CD4-positive, alpha-beta T cell treated with Interferon alpha-2 for 1 hour (primary cell): Measurements from ENCODE around the gene STEAP1B.

Experiments
- DNase-seq, 2 donors: peaks; one replicate each; pipeline ENCODE4 v3.0.0-alpha.2; 2020 to 2022

Gene STEAP1B

DNA sequence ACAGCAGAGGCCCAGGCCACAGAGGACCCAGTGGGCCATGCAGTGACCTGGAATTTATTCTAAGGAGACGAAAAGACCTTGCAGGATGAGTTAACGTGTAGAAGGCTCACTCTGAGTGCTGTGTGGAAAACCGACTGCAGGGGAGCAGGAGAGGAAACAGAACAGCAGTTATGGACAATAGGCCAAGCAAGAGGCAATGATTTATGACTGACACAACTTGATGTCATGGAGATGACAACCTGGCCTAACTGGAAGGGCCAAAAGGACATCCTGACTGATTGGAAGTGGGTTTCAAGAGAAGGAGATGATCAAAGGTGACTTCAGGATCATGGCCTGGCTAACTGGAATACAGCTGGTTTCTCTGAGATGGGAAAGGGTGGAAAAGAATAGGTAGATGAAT is 72.9 kb downstream of the STEAP1B start:
- no peak for DNase-seq

DNA sequence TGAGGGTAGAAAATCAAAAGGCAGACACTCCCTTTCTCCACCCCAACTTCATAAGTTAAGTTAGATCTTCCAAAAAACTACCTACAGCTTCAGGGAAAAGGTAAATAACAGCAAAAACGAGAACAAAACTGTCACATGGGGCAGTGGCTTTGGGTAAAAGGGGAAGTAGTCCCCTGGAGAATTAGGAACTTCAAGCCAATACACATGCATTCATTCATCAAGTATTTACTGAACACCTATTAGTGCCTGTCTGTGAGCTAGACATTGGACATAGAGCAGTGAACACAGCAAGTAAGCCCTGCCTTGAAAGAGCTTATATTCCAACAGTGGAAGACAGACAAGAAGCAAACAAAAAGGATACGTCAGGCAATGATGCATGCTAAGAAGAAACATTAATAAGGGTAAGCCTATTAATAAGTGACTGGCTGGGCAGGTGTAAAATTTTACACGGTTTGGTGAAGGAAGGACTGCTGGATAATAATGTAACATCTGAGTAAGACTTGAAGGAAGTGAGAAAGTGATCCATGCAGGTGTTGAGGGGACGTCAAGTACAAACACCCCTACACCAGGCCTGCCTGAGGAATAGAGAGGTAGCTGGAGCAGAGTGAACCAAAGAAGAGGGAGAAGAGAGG is 73.4 kb downstream of the STEAP1B start:
- DNase-seq, result no peak

DNA sequence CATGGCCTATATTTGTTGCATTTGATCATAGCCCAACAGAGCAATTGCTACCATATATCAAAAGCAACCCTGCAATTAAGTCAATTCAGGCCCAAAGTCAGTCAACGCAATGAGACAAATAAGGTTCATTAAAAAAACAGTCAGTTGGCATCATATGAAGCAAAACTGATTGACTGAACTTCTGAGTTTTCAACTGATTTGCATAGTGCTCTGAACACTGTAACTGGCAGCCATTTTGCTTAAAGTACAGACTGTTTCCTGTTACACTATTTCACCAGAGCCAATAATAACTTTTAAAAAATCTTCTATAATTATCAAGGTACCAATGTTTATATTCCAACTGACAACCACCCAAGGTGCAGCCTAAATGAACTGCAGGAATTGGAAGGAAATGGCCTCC is 74.6 kb downstream of the STEAP1B start:
- no peak for DNase-seq

GRCh38 chr7:22422831-22423615 is 77.0 kb downstream of the STEAP1B start:
- no peak for DNase-seq

- DNase-seq, result no peak
Observed at GRCh38 chr7:22420973-22421635, 78.9 kb downstream of the STEAP1B start.

- no peak for DNase-seq
Observed at GRCh38 chr7:22420008-22420407, 80.0 kb downstream of the STEAP1B start.

DNA sequence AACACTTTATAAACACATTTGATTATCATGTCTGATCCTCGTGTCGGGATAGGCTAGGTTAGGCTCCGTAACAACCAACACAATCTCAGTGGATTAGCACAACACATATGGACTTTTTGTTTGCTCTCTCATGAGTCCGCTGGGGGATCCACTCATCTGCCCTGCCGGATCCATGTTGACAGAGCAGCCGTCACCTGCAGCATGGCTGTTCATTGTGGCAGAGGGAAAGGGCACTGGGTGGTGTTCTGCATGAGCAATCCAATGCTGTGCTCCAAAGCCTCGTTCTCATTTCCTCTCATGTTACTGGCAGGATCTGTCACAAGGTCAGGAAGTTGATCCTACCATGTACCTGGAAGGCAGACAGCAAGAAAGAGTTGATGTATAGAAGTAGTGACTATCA is 80.5 kb downstream of the STEAP1B start:
- DNase-seq, result no peak

DNA sequence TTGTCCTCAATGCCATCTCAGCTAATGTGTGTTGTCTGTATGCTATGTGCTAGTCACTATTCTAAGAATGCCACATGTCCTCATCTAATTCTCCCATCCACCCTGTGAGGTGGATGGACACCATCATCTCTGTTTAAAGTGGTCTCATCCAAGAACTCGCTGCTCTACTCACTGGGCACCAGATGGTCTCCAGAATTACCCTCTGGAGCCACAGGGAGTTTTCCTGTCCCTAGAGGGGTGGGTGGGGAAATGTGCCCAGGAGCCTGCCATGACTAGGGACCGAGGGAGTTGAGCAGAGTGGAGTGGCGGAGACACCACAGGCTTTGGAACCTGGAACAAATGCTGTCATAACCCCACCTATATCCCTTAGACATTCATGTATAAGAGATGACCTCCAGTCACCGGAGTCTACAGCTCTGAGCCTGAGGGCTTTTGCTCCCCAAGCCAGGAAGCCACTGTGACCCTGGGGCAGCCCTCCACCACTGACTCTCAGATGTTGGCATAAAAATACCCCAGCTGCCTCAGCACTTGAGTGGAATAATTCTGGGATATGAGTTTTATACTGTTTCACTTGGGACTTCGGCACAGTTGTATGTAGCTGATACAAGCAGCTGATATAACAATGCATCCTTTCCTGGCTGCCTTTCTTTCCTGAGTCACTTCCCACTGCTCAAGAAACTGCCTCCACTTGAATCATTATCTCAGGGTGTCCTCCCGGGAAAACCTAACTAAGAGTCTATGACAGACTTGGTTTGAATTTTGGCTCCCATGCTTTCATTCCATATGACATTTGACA is 81.5 kb downstream of the STEAP1B start:
- no peak for DNase-seq

- no peak for DNase-seq
Observed at GRCh38 chr7:22417841-22418240, 82.1 kb downstream of the STEAP1B start.

DNA sequence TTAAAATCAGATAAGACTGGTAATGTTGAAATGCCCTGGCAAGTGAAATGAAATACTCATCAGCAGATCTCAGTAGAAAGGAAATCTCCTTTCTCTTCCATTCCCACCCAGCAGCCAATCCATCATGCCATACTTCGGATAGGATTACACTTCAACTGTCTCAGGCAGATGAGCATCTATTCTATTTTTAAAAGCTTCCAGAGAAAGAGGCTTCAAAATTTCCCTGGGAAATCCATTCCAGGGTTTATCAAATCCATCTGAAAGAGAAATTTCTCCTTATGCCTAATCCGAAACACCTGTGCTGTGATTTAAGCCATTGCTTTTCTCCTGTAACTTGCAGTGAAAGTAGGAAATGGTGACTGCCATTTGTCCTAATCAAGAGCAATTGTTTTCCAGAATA is 82.6 kb downstream of the STEAP1B start:
- no peak for DNase-seq

GRCh38 chr7:22414424-22414823 is 85.6 kb downstream of the STEAP1B start:
- no peak for DNase-seq

DNA sequence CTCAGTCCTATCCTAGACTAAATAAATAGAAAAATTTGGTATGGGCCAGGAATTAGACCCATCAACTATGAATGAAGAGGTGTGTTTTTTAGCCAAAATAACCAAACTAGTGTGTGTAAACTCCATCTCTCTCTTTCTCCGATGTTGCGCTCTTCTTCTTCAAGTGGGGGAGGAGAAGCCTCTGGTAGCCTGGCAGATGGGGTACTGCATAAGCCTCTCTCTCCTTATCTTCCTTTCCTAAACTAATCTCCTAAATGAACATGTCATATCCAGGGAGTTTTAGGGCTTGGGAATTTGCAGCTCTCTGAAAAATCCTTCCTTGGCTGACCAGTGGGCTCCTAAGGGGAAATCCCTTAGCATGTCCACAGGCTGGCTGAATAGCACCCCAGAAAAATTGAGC is 86.8 kb downstream of the STEAP1B start:
- no peak for DNase-seq

DNA sequence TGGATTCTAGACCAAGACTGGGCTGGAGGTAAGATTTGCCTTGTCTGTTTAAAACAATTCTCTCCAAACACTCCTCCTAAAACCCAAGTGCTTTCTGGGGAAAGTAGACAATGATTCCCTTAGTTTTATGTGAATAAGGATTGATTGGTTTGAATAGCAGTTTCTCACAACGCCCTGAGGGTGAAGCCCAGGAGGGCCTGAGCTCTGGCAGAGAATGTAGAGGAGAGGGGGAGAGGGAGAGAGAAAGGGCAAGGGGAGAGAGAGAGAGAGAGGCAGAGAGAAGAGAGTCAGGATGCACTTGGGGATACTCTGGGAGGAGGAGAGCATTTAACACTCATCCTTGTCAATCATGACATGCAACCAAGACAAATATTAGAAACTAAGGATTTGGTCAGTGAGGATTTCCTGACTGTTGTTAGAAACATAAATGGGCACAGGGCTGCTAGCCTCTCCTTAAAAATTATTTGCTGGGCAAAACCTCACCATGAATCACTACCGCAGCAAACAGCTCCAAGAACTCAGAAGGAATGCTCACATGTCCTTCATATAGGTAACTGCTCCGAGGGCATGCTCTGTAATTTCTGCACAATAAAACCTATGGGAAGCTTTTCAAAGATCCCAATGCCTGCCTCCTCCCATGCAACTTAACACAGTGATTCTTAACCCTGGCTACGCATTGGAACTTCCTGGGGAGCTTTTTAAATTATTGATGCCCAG is 87.9 kb downstream of the STEAP1B start:
- no peak for DNase-seq

DNA sequence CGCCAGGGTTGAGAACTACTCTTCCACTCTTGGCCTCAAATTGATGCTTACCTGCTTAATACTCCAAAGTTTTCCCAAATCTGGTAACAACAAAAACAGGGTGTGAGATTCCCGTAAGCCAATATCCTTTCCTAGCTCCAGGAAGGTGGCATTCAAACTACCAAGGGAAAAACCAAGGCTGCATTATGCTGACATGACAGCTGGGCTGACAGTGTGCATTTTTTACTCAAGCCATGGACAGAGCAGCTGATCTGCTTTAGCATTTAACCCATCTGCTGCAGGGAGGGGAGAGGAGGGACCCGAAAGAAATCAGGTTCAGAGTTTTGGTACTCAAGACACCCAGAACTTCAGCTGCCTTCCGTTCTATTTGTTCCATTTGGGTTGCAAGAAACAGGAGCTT is 93.3 kb downstream of the STEAP1B start:
- no peak for DNase-seq

- DNase-seq, result no peak
Observed at GRCh38 chr7:22404421-22405023, 95.5 kb downstream of the STEAP1B start.

- no peak for DNase-seq
Observed at GRCh38 chr7:22403344-22403743, 96.6 kb downstream of the STEAP1B start.

- peak in 1 of 2 donors; percentile 17 for DNase-seq
Observed at GRCh38 chr7:22402250-22402649, 97.7 kb downstream of the STEAP1B start.

DNA sequence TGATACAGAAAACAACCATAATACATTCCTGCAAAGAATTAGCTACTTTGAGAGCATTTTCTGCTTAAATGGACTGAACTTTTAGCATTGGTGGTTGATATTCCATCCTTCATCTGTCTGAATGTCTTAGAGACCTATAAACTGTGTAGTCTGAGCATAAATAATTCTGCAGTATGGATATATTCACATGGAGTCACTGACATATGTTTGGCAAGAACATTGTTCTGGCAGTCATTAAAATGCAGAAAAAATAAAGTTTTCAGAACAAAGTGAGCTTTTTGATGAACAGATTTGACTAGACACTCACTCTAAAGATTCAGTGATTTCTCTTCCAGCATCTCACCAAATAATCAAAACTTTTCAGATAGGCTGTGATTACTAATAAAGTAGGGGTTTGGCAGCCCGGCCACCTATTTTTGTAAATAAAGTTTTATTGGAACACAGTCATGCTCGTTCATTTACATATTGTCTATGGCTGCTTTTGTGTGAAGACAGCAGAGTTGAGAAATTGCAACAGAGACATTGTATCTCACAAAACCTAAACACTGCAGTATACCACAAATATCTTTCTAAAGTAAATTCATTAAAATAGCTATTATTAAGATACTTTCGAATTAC is 98.9 kb downstream of the STEAP1B start:
- no peak for DNase-seq

DNA sequence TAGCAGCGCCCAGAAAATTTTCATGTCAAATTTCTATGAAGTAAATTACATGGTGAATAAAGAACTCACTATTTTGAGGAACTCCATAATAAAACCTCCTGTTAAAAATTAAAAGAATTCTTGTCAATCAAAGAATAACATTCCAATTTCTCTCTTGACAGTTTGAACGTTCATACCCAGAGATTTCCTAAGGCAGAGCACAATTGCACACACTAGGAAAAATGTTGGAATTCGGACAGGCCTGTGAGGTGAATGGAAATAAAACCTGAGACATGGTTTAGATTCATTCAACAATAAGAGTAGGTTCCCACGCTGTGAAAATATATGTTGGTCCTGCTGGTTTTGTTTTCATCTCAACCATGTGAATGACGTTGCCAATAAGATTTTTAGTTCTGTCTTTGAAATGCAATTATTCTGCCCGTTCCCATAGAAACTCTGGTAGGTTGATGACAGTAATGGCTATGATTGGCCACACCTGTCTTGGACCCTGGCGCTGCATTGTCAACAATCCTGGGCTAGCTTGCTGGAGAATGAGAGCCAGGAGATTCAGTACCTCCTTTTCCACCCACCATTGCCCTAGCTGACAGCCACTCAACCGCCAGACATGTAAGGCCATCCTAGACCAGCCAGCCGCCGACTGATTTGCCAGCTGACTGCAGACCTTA is 99.7 kb downstream of the STEAP1B start:
- DNase-seq, result no peak

DNA sequence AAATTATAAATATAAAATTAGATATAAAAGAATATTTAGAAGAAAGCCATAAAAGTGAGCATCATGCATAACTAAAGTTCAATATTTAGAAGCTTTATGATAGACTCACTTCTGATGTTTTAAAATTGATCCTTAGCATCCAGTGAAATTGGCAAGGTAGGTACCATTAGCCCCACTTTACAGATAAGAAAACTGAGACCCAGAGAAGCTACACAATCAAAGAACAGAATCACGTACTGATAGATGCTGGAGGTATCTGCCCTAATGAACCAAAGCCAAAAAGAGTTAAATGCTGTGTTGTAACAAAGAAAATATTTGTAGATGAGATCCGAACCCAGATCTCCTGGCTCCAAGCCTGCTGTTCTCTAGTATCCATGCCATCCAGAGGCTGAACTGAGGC is 100.4 kb downstream of the STEAP1B start:
- no peak for DNase-seq

DNA sequence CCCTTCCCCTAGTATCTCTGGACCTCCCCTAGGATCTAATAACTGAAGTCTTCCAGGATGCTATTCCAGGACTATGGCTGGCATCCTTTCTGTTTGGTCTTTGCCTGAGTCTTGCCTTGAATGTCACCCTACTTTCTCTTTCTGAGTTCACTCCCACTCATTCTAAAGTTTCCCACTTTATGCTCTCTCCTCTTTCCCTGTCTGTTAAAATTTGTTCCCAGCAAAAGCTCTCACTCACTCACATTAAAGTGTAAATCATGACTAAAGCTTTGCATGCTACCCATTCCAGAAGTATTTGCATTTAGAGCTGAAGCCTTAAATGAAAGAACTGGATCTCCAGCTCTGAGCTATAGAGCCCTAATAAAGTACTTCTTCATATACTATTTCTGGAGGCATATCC is 100.9 kb downstream of the STEAP1B start:
- no peak for DNase-seq
